HEK293 (cell line): Measurements from ENCODE around the gene MBD6.

Source experiments
- CTCF ChIA-PET: fragments of 350-600 bp; formaldehyde crosslinking; extraction: SDS; loops from one replicate; lab custom pipeline; 2021; ENCODE audit warnings: antibody characterized with exemption; lab: Yijun Ruan, JAX
- POLR2A ChIA-PET: fragments of 300-600 bp; formaldehyde crosslinking; extraction: SDS; loops from one replicate; lab custom pipeline; 2020; ENCODE audit warnings: antibody characterized with exemption, inconsistent platforms; lab: Yijun Ruan, JAX
- H3K27ac ChIP-seq: fragments of 200-500 bp; sonication (Bioruptor generic); 2 replicates; pipeline ENCODE4 v1.5.1; 2014; ENCODE audit warnings: low read depth, low read length, control low read depth, inconsistent platforms; ENCODE audit errors: extremely low read depth
- H3K36me3 ChIP-seq, 2 experiments: fragments of 200-500 bp in 1 of 2; sonication (Bioruptor generic) in 1 of 2; 1 replicate in 1 of 2; 2 replicates in 1 of 2; pipeline ENCODE4 v1.5.1; 2014 to 2017; ENCODE audit warnings: inconsistent platforms in 2 of 2, low read length in 2 of 2; ENCODE audit not compliant: control insufficient read depth in 2 of 2, insufficient read depth in 1 of 2
- H3K4me1 ChIP-seq: fragments of 200-500 bp; sonication (Bioruptor generic); 2 replicates; pipeline ENCODE4 v1.5.1; 2014; ENCODE audit warnings: mild to moderate bottlenecking, low read length, inconsistent platforms; ENCODE audit not compliant: control insufficient read depth, insufficient read depth
- H3K4me3 ChIP-seq: 2 replicates; pipeline ENCODE4 v1.5.1; 2011; ENCODE audit warnings: low read depth, mild to moderate bottlenecking, control low read depth, low read length, moderate library complexity
- H3K9me3 ChIP-seq: fragments of 200-500 bp; sonication (Bioruptor generic); 2 replicates; pipeline ENCODE4 v1.5.1; 2014; ENCODE audit warnings: low read depth, low read length, inconsistent platforms; ENCODE audit not compliant: control insufficient read depth, insufficient read depth
- GLI4 ChIP-seq: fragments of 450-650 bp; formaldehyde crosslinking; IDR thresholded peaks from 2 replicates; pipeline ENCODE4 v1.5.1; 2016; ENCODE audit warnings: missing biosample characterization, missing genetic modification characterization
- HOXC10 ChIP-seq: sonication (generic); formaldehyde crosslinking; IDR thresholded peaks from 2 replicates; pipeline ENCODE4 v1.8.1; 2023; ENCODE audit warnings: mild to moderate bottlenecking, missing genetic modification reagents
- KLF10 ChIP-seq: fragments of 450-650 bp; IDR thresholded peaks from 2 replicates; pipeline ENCODE4 v1.5.1; 2018; ENCODE audit warnings: missing biosample characterization, mild to moderate bottlenecking, missing genetic modification characterization
- REST ChIP-seq: fragments of 450-650 bp; formaldehyde crosslinking; IDR thresholded peaks from 2 replicates; pipeline ENCODE4 v1.5.1; 2016; ENCODE audit warnings: missing biosample characterization, missing genetic modification characterization
- SALL2 ChIP-seq: fragments of 450-650 bp; formaldehyde crosslinking; IDR thresholded peaks from 2 replicates; pipeline ENCODE4 v1.5.0; 2017; ENCODE audit warnings: missing biosample characterization, mild to moderate bottlenecking, missing genetic modification characterization, borderline replicate concordance
- ZBTB17 ChIP-seq: fragments of 450-650 bp; formaldehyde crosslinking; IDR thresholded peaks from 2 replicates; pipeline ENCODE4 v1.5.1; 2016; ENCODE audit warnings: missing biosample characterization, missing genetic modification characterization
- ZBTB26 ChIP-seq: fragments of 450-650 bp; formaldehyde crosslinking; optimal IDR thresholded peaks from 2 replicates; pipeline ENCODE3; 2016; ENCODE audit warnings: missing biosample characterization, mild to moderate bottlenecking, missing genetic modification characterization
- ZNF26 ChIP-seq: fragments of 450-650 bp; formaldehyde crosslinking; IDR thresholded peaks from 2 replicates; pipeline ENCODE4 v1.5.1; 2016; ENCODE audit warnings: missing biosample characterization, missing genetic modification characterization
- ZNF335 ChIP-seq: fragments of 450-650 bp; formaldehyde crosslinking; conservative IDR thresholded peaks from 2 replicates; pipeline ENCODE4 v1.5.1; 2016; ENCODE audit warnings: missing biosample characterization, missing genetic modification characterization
- ZNF558 ChIP-seq: fragments of 450-650 bp; formaldehyde crosslinking; IDR thresholded peaks from 2 replicates; pipeline ENCODE4 v1.5.1; 2016; ENCODE audit warnings: missing biosample characterization, missing genetic modification characterization
- ZNF600 ChIP-seq: fragments of 450-650 bp; formaldehyde crosslinking; IDR thresholded peaks from 2 replicates; pipeline ENCODE4 v1.5.1; 2016; ENCODE audit warnings: missing biosample characterization, missing genetic modification characterization
- ZNF629 ChIP-seq: fragments of 450-650 bp; formaldehyde crosslinking; IDR thresholded peaks from 2 replicates; pipeline ENCODE4 v1.5.1; 2017; ENCODE audit warnings: missing biosample characterization, missing genetic modification characterization
- ZNF654 ChIP-seq: fragments of 450-650 bp; formaldehyde crosslinking; IDR thresholded peaks from 2 replicates; pipeline ENCODE4 v1.5.1; 2016; ENCODE audit warnings: low read depth, missing biosample characterization, missing genetic modification characterization
- ZNF701 ChIP-seq: fragments of 450-650 bp; formaldehyde crosslinking; IDR thresholded peaks from 2 replicates; pipeline ENCODE4 v1.5.1; 2016; ENCODE audit warnings: missing biosample characterization, missing genetic modification characterization
- TF ChIP-seq, protein P1 (sequence below): fragments of 450-650 bp; formaldehyde crosslinking; conservative IDR thresholded peaks from 2 replicates; pipeline ENCODE4 v1.5.1; 2016; ENCODE audit warnings: low read depth, missing biosample characterization, missing genetic modification characterization

The MBD6 gene

DNA sequence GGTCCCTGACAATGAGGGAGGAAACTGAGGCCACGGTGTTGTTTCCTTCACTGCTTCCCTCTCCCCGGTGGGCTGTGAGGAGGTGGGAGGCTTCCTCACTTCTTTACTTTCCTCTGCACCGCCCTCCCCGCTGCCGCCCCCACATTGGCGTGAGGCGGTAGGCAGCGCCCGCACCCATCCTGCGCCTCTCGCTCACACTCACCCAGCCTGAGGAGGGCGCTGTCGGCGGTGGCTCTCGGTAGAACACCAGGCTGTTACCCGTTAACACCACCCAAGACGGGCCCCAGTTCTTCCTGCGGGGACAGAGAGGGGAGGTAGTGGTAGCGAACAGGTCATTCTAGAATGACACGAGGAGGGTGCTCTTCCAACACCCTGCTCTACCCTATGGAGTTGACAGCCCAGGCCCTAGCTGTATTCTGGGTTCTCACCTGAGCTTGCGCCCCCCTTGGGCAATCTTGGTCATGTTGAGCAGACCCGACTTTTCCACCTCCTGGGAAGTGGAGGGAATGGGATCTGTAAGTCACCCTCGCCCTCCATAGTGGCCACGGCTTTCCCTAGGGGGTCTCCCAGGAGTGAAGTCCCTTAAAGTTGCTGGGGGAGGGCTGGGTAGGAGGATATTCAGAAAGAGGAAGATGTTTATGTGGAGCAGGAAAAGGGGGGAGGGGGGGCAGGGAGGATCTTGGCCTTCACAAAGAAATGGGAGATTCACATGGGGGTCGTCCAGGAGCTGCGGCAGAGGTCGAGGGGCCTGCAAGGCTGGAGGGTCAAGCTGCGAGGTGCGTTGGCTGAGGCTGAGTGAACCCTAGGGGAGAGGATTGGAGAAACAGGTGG is 46.2 kb upstream of the MBD6 start (continued):
- TF ChIP-seq GLI4 (no peak), KLF10 (no peak), ZNF558 (tag by site-specific recombination) (no peak), ZNF26 (tag by site-specific recombination) (no peak), HOXC10 (CRISPR knock-in tag) (no peak)

GRCh38 chr12:57476993-57477709 is 45.5 kb upstream of the MBD6 start:
- Histone ChIP-seq H3K36me3 (no peaks in the 10 kb centered on the region), H3K9me3 (no peaks in the 10 kb centered on the region), H3K27ac (no peak overlapping the region), H3K4me3 (no peak overlapping the region), H3K4me1 (no peaks in the 10 kb centered on the region)
- TF ChIP-seq REST (tag by site-specific recombination) (peak; percentile 33; the same call in 1 of the 2 replicates), SALL2 (tag by site-specific recombination) (no peak)
- CTCF ChIA-PET: interaction anchor here (0.6 to 1.7 kb wide), 4 partner anchors 15 to 263 kb away, joined by 3 to 4 read pairs (median 4); partner anchors contain the start of gene INHBE
- POLR2A ChIA-PET: interaction anchor here (0.5 kb wide), 1 partner anchor 17 kb away, joined by 3 read pairs; no protein-coding TSS in a partner anchor

- H3K36me3 ChIP-seq: no peaks in the 10 kb centered on the region
- no peak overlapping the region for H3K27ac ChIP-seq
- POLR2A ChIA-PET: interaction anchor here (0.5 kb wide), 1 partner anchor 16 kb away, joined by 3 read pairs; no protein-coding TSS in a partner anchor
- H3K4me1 ChIP-seq: no peaks in the 10 kb centered on the region
- CTCF ChIA-PET: interaction anchor here (0.6 to 1.7 kb wide), 5 partner anchors 16 to 264 kb away, joined by 3 to 4 read pairs (median 4); partner anchors contain the start of genes GLI1 and INHBE
- H3K4me3 ChIP-seq: no peak overlapping the region
- H3K9me3 ChIP-seq: no peaks in the 10 kb centered on the region
- TF ChIP-seq ZBTB17 (tag by site-specific recombination) (0 out of 2 replicates have a peak, but pooled peaks have one; percentile 19), ZNF629 (tag by site-specific recombination) (peak; percentile 51; the same call in 1 of the 2 replicates), ZNF701 (tag by site-specific recombination) (no peak), ZNF654 (no peak), ZNF600 (tag by site-specific recombination) (0 out of 2 replicates have a peak, but pooled peaks have one; percentile 7), ZBTB26 (no peak), ZNF335 (0 out of 2 replicates have a peak, but pooled peaks have one; percentile 34)
- TF ChIP-seq, protein P1, sequence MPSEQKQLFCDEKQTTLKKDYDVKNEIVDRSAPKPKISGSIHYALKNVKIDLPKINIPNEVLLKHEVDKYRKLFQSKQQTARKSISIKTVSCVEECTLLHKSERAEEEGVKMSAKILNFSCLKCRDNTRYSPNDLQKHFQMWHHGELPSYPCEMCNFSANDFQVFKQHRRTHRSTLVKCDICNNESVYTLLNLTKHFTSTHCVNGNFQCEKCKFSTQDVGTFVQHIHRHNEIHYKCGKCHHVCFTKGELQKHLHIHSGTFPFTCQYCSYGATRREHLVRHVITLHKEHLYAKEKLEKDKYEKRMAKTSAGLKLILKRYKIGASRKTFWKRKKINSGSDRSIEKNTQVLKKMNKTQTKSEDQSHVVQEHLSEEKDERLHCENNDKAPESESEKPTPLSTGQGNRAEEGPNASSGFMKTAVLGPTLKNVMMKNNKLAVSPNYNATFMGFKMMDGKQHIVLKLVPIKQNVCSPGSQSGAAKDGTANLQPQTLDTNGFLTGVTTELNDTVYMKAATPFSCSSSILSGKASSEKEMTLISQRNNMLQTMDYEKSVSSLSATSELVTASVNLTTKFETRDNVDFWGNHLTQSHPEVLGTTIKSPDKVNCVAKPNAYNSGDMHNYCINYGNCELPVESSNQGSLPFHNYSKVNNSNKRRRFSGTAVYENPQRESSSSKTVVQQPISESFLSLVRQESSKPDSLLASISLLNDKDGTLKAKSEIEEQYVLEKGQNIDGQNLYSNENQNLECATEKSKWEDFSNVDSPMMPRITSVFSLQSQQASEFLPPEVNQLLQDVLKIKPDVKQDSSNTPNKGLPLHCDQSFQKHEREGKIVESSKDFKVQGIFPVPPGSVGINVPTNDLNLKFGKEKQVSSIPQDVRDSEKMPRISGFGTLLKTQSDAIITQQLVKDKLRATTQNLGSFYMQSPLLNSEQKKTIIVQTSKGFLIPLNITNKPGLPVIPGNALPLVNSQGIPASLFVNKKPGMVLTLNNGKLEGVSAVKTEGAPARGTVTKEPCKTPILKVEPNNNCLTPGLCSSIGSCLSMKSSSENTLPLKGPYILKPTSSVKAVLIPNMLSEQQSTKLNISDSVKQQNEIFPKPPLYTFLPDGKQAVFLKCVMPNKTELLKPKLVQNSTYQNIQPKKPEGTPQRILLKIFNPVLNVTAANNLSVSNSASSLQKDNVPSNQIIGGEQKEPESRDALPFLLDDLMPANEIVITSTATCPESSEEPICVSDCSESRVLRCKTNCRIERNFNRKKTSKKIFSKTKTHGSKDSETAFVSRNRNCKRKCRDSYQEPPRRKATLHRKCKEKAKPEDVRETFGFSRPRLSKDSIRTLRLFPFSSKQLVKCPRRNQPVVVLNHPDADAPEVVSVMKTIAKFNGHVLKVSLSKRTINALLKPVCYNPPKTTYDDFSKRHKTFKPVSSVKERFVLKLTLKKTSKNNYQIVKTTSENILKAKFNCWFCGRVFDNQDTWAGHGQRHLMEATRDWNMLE: no peak
Measured at GRCh38 chr12:57477710-57478681, 44.6 kb upstream of the MBD6 start.
